Fibroblast of lung (primary cell): ENCODE results near the gene RGS8. TPM values are rescaled to one million over a fixed set of nuclear protein-coding genes. Genes with fewer than 3 reads are reported as not detected.

Experiments used
- DNase-seq, 2 donors: peaks; one replicate each; pipeline versions ENCODE4 v3.0.0 to v3.0.0-alpha.2; 2010; ENCODE audit warnings: low read depth in 2 of 2
- H2AFZ ChIP-seq: 2 replicates; pipeline ENCODE4 v1.5.1; 2012; ENCODE audit warnings: low read length, control low read depth, inconsistent platforms
- H3K27ac ChIP-seq: 2 replicates; pipeline ENCODE4 v1.5.1; 2011; ENCODE audit warnings: low read length, control low read depth; ENCODE audit not compliant: insufficient read depth
- H3K27me3 ChIP-seq: 2 replicates; pipeline ENCODE4 v1.5.1; 2011; ENCODE audit warnings: mild to moderate bottlenecking, low read length; ENCODE audit not compliant: control insufficient read depth, insufficient read depth
- H3K36me3 ChIP-seq: 2 replicates; pipeline ENCODE4 v1.5.1; 2011; ENCODE audit warnings: low read length; ENCODE audit not compliant: control insufficient read depth, insufficient read depth
- H3K4me1 ChIP-seq: 2 replicates; pipeline ENCODE4 v1.5.1; 2011; ENCODE audit warnings: low read length; ENCODE audit not compliant: control insufficient read depth, insufficient read depth; ENCODE audit errors: extremely low read depth
- H3K4me2 ChIP-seq: 2 replicates; pipeline ENCODE4 v1.5.1; 2011; ENCODE audit warnings: low read length, control low read depth; ENCODE audit not compliant: insufficient read depth; ENCODE audit errors: extremely low read depth
- H3K4me3 ChIP-seq, 4 experiments: fragments of 200-600 bp in 1 of 4; sonication (generic) in 1 of 4; replicated peaks in 1 of 4; 2 replicates each; pipeline ENCODE4 v1.5.1; 2011 to 2016; ENCODE audit warnings: low read length in 4 of 4, low read depth in 3 of 4, mild to moderate bottlenecking in 3 of 4, control low read depth in 2 of 4, inconsistent platforms in 1 of 4, mixed read lengths in 1 of 4; ENCODE audit not compliant: insufficient read depth in 1 of 4; ENCODE audit errors: control extremely low read depth in 1 of 4
- H3K79me2 ChIP-seq: 2 replicates; pipeline ENCODE4 v1.5.1; 2012; ENCODE audit warnings: mild to moderate bottlenecking, low read length, inconsistent platforms; ENCODE audit not compliant: control insufficient read depth, insufficient read depth
- H3K9ac ChIP-seq: 2 replicates; pipeline ENCODE4 v1.5.1; 2011; ENCODE audit warnings: mild to moderate bottlenecking, low read length, control low read depth; ENCODE audit not compliant: insufficient read depth
- H3K9me3 ChIP-seq: 2 replicates; pipeline ENCODE4 v1.5.1; 2012; ENCODE audit warnings: low read depth, low read length; ENCODE audit not compliant: control insufficient read depth, insufficient read depth
- H4K20me1 ChIP-seq: 2 replicates; pipeline ENCODE4 v1.5.1; 2011; ENCODE audit warnings: low read length; ENCODE audit not compliant: control insufficient read depth, insufficient read depth; ENCODE audit errors: extremely low read depth
- CTCF ChIP-seq, 2 donors: IDR thresholded peaks in 1 of 2; conservative IDR thresholded peaks in 1 of 2; 1 replicate in 1 of 2; 2 replicates in 1 of 2; pipeline ENCODE4 v1.5.1; 2011 to 2012; ENCODE audit warnings: low read length in 2 of 2, control low read depth in 1 of 2, inconsistent platforms in 1 of 2, low read depth in 1 of 2, mild to moderate bottlenecking in 1 of 2
- EZH2 ChIP-seq: IDR thresholded peaks from 2 replicates; pipeline ENCODE4 v1.5.1; 2012; ENCODE audit warnings: low read length, control low read depth, mild to moderate bottlenecking; ENCODE audit errors: missing control alignments
- polyA minus RNA-seq: library from RNA; depleted of rRNA, polyadenylated mRNA; stranded (reverse); fragments of >200 nt; gene quantifications from 2 replicates; pipeline ENCODE4 v1.2.3, GENCODE V29; 2011; ENCODE audit warnings: low replicate concordance
- polyA plus RNA-seq, 2 donors: library from polyadenylated mRNA; depleted of rRNA in 1 of 2; stranded (reverse) in 1 of 2; unstranded in 1 of 2; fragments of >200 nt; gene quantifications; 2 replicates each; pipeline ENCODE4 v1.2.1, GENCODE V29; 2011 to 2012; ENCODE audit warnings: missing spikeins in 1 of 2
- total RNA-seq: library from RNA; depleted of rRNA; stranded (reverse); fragments of >200 nt; gene quantifications from 2 replicates; pipeline ENCODE4 v1.2.1, GENCODE V29; 2014

The RGS8 gene
- total RNA-seq = not detected in 2 replicates
- polyA plus RNA-seq = not detected in 2 replicates
- polyA plus RNA-seq (2012) = not detected in 2 replicates
- polyA minus RNA-seq = not detected in 2 replicates

GRCh38 chr1:182684116-182684828 is at the start of gene RGS8:
TSS of gene RGS8 (minus strand) at chr1:182684587. CDS start at chr1:182669649, 14,938 bp downstream.
- no peaks in the 10 kb centered on the region for H3K4me1 ChIP-seq
- no peaks in the 10 kb centered on the region for H4K20me1 ChIP-seq
- no peak for DNase-seq
- no peak within 1 kb of the TSS for H2AFZ ChIP-seq
- H3K9me3 ChIP-seq = no peaks in the 10 kb centered on the region
- no peak within 1 kb of the TSS for H3K4me3 ChIP-seq
- H3K27ac ChIP-seq = no peak within 1 kb of the TSS
- H3K27me3 ChIP-seq = no peaks in the 10 kb centered on the region
- no peak within 1 kb of the TSS for H3K9ac ChIP-seq
- H3K79me2 ChIP-seq = no peaks in the 10 kb centered on the region
- no peak for TF ChIP-seq EZH2
- TF ChIP-seq CTCF (conservative IDR thresholded peaks at IDR 0.05 in 1 of 2, IDR thresholded peaks at IDR 0.05 in 1 of 2; ENCODE audit: low read depth in 1 of 2, low read length in 2 of 2) = no peak
- no peaks in the 10 kb centered on the region for H3K36me3 ChIP-seq
- no peak within 1 kb of the TSS for H3K4me2 ChIP-seq

- Histone ChIP-seq H3K27ac (no peak overlapping the region), H3K4me2 (no peak overlapping the region), H3K9ac (no peak overlapping the region), H3K27me3 (no peaks in the 10 kb centered on the region), H3K36me3 (no peaks in the 10 kb centered on the region), H4K20me1 (no peaks in the 10 kb centered on the region), H3K4me3 (no peak overlapping the region), H2AFZ (no peak overlapping the region), H3K4me1 (no peaks in the 10 kb centered on the region), H3K9me3 (no peaks in the 10 kb centered on the region), H3K79me2 (no peaks in the 10 kb centered on the region)
- TF ChIP-seq EZH2 = no peak
- no peak for DNase-seq
Measured at GRCh38 chr1:182731852-182732575, 47.6 kb upstream of the RGS8 start.

- Histone ChIP-seq H3K9ac (no peak overlapping the region), H3K9me3 (no peaks in the 10 kb centered on the region), H3K79me2 (no peaks in the 10 kb centered on the region), H3K4me1 (no peaks in the 10 kb centered on the region), H3K4me2 (no peak overlapping the region), H3K4me3 (no peak overlapping the region), H4K20me1 (no peaks in the 10 kb centered on the region), H3K27ac (no peak overlapping the region), H2AFZ (no peak overlapping the region), H3K27me3 (no peaks in the 10 kb centered on the region), H3K36me3 (no peaks in the 10 kb centered on the region)
- DNase-seq = peak in 1 of 2 donors; percentile 53
- TF ChIP-seq EZH2 (no peak), CTCF (conservative IDR thresholded peaks at IDR 0.05 in 1 of 2, IDR thresholded peaks at IDR 0.05 in 1 of 2; ENCODE audit: low read depth in 1 of 2, low read length in 2 of 2) (no peak)
Measured at GRCh38 chr1:182726912-182727311, 42.5 kb upstream of the RGS8 start.
